Measurements from ENCODE around the gene HPSE2. TPM values are rescaled to one million over a fixed set of nuclear protein-coding genes. Genes with fewer than 3 reads are reported as not detected.

Gene HPSE2
- total and polyA plus RNA-seq, 2 donors (not counting 1 experiment from before 2014, with no cell fraction given), result not detected

- Histone ChIP-seq H3K9ac (ENCODE audit: low read length) (no peak overlapping the region), H3K4me2 (replicated peaks; ENCODE audit: low read depth, low read length, poor library complexity, severe bottlenecking) (no peak overlapping the region), H3K27ac (ENCODE audit: low read length in 2 of 2) (no peak overlapping the region), H3K36me3 (replicated peaks in 1 of 2; ENCODE audit: control extremely low read depth in 1 of 2, control insufficient read depth in 1 of 2, extremely low read depth in 1 of 2, insufficient read depth in 2 of 2, low read length in 1 of 2) (no peaks in the 10 kb centered on the region), H3K9me3 (ENCODE audit: control extremely low read depth in 1 of 3, control insufficient read depth in 2 of 3, insufficient read depth in 1 of 3, low read length in 2 of 3) (no peaks in the 10 kb centered on the region), H3K27me3 (replicated peaks in 1 of 4; ENCODE audit: control extremely low read depth in 1 of 4, control insufficient read depth in 3 of 4, insufficient read depth in 4 of 4, low read length in 3 of 4) (no peaks in the 10 kb centered on the region), H3K4me3 (ENCODE audit: control extremely low read depth in 1 of 5, extremely low read depth in 1 of 5, insufficient read depth in 1 of 5, low read depth in 2 of 5, low read length in 4 of 5) (no peak overlapping the region), H3K79me2 (ENCODE audit: control insufficient read depth, insufficient read depth, low read length) (no peaks in the 10 kb centered on the region), H2AFZ (ENCODE audit: insufficient read depth, low read depth, low read length, poor library complexity, severe bottlenecking) (no peak overlapping the region), H3K4me1 (ENCODE audit: control insufficient read depth in 2 of 2, insufficient read depth in 2 of 2, low read length in 2 of 2) (no peaks in the 10 kb centered on the region), H4K20me1 (ENCODE audit: control insufficient read depth, insufficient read depth, low read length, poor library complexity, severe bottlenecking) (no peaks in the 10 kb centered on the region)
- peaks cover 19% of the 10 kb centered on the region for H3K27me3 Mint-ChIP-seq
- ChIA-PET CTCF (no interaction called here), POLR2A (no interaction called here)
- WGBS (ENCODE audit: insufficient coverage), result no CpG with 5 or more reads among the region's 1 CpG
- TF ChIP-seq CTCF (IDR thresholded peaks at IDR 0.05), result no peak
- TF ChIP-seq EZH2 (IDR thresholded peaks at IDR 0.05; ENCODE audit: borderline replicate concordance, insufficient read depth, low read depth, low read length, poor library complexity, severe bottlenecking), result no peak
- no peak overlapping the region for H3K4me3 Mint-ChIP-seq
- no peaks in the 10 kb centered on the region for H3K9me3 Mint-ChIP-seq (ENCODE audit: insufficient read depth)
- H3K4me1 Mint-ChIP-seq, result no peaks in the 10 kb centered on the region
- H3K27ac Mint-ChIP-seq, result no peak overlapping the region
- intact Hi-C loops (cut with micrococcal nuclease), result no loop called here
- ATAC-seq (ENCODE audit: low read depth) (no peak), DNase-seq (no peak)
Measured at GRCh38 chr10:99172950-99173349, 62.7 kb downstream of the HPSE2 start.

GRCh38 chr10:99172128-99172738 is 63.4 kb downstream of the HPSE2 start:
- Histone ChIP-seq H3K27me3 (replicated peaks in 1 of 4; ENCODE audit: control extremely low read depth in 1 of 4, control insufficient read depth in 3 of 4, insufficient read depth in 4 of 4, low read length in 3 of 4) (no peaks in the 10 kb centered on the region), H3K4me3 (ENCODE audit: control extremely low read depth in 1 of 5, extremely low read depth in 1 of 5, insufficient read depth in 1 of 5, low read depth in 2 of 5, low read length in 4 of 5) (no peak overlapping the region), H4K20me1 (ENCODE audit: control insufficient read depth, insufficient read depth, low read length, poor library complexity, severe bottlenecking) (no peaks in the 10 kb centered on the region), H2AFZ (ENCODE audit: insufficient read depth, low read depth, low read length, poor library complexity, severe bottlenecking) (no peak overlapping the region), H3K9me3 (ENCODE audit: control extremely low read depth in 1 of 3, control insufficient read depth in 2 of 3, insufficient read depth in 1 of 3, low read length in 2 of 3) (no peaks in the 10 kb centered on the region), H3K36me3 (replicated peaks in 1 of 2; ENCODE audit: control extremely low read depth in 1 of 2, control insufficient read depth in 1 of 2, extremely low read depth in 1 of 2, insufficient read depth in 2 of 2, low read length in 1 of 2) (no peaks in the 10 kb centered on the region), H3K27ac (ENCODE audit: low read length in 2 of 2) (no peak overlapping the region), H3K4me2 (replicated peaks; ENCODE audit: low read depth, low read length, poor library complexity, severe bottlenecking) (no peak overlapping the region), H3K9ac (ENCODE audit: low read length) (no peak overlapping the region), H3K4me1 (ENCODE audit: control insufficient read depth in 2 of 2, insufficient read depth in 2 of 2, low read length in 2 of 2) (no peaks in the 10 kb centered on the region), H3K79me2 (ENCODE audit: control insufficient read depth, insufficient read depth, low read length) (no peaks in the 10 kb centered on the region)
- Mint-ChIP-seq H3K27me3 (peaks cover 19% of the 10 kb centered on the region), H3K4me1 (no peaks in the 10 kb centered on the region), H3K4me3 (no peak overlapping the region), H3K27ac (no peak overlapping the region), H3K9me3 (ENCODE audit: insufficient read depth) (no peaks in the 10 kb centered on the region)
- DNase-seq, result no peak
- POLR2A ChIA-PET, result no interaction called here
- TF ChIP-seq EZH2 (IDR thresholded peaks at IDR 0.05; ENCODE audit: borderline replicate concordance, insufficient read depth, low read depth, low read length, poor library complexity, severe bottlenecking) (no peak), CTCF (IDR thresholded peaks at IDR 0.05) (no peak)
- ATAC-seq (ENCODE audit: low read depth), result no peak
- intact Hi-C loops (cut with micrococcal nuclease), result no loop called here
- WGBS (ENCODE audit: insufficient coverage), result 38% methylated on average over 3 of the region's 5 CpGs
- CTCF ChIA-PET, result no interaction called here
